Measurements from ENCODE around the gene DCLK1. TPM values are rescaled to one million over a fixed set of nuclear protein-coding genes. Genes with fewer than 3 reads are reported as not detected.

DCLK1 gene
- total and polyA plus RNA-seq, 10 donors, result 2.0 to 22.1 (median 11.7) TPM

- no peaks in the 10 kb centered on the region for H3K27me3 ChIP-seq (replicated peaks in 1 of 7)
- DNase-seq, result no peak
Observed at GRCh38 chr13:36001561-36001960, 129.6 kb downstream of the DCLK1 start.

GRCh38 chr13:36000028-36000427 lies 131.2 kb downstream of the DCLK1 start:
- Histone ChIP-seq H3K27ac (no peak overlapping the region), H3K4me1 (no peaks in the 10 kb centered on the region), H3K4me3 (no peak overlapping the region), H3K36me3 (no peaks in the 10 kb centered on the region), H3K9me3 (no peaks in the 10 kb centered on the region), H3K27me3 (replicated peaks in 1 of 7) (no peaks in the 10 kb centered on the region)
- TF ChIP-seq CTCF (IDR thresholded peaks at IDR 0.05 in 8 of 11, conservative IDR thresholded peaks at IDR 0.05 in 3 of 11), result no peak
- TF ChIP-seq POLR2AphosphoS5 (IDR thresholded peaks at IDR 0.05), result no peak
- no peak for TF ChIP-seq POLR2A (IDR thresholded peaks at IDR 0.05)
- no peak for DNase-seq
- WGBS, 5 donors, result 49 to 57% (median 51%) methylated on average over 2 of the region's 2 CpGs
- intact Hi-C loops (cut with DNase I; ENCODE audit: low total_unique reads), result no loop called here

More at GRCh38 chr13:36001561-36001960, 129.6 kb downstream of the DCLK1 start:
- Histone ChIP-seq H3K4me1 (no peaks in the 10 kb centered on the region), H3K9me3 (peaks cover 0 to 9% (median 0%) of the 10 kb centered on the region in 8 donors), H3K36me3 (no peaks in the 10 kb centered on the region), H3K4me3 (no peak overlapping the region), H3K27ac (no peak overlapping the region)
- WGBS, 5 donors, result 72 to 88% (median 74%) methylated on average over 2 of the region's 2 CpGs
- intact Hi-C loops (cut with DNase I; ENCODE audit: low total_unique reads), result no loop called here
- TF ChIP-seq POLR2AphosphoS5 (IDR thresholded peaks at IDR 0.05), result no peak
- no peak for TF ChIP-seq POLR2A (IDR thresholded peaks at IDR 0.05)
- TF ChIP-seq CTCF (IDR thresholded peaks at IDR 0.05 in 8 of 11, conservative IDR thresholded peaks at IDR 0.05 in 3 of 11), result no peak

GRCh38 chr13:35996360-35996759 lies 134.8 kb downstream of the DCLK1 start:
- Histone ChIP-seq H3K4me3 (no peak overlapping the region), H3K27me3 (replicated peaks in 1 of 7) (no peaks in the 10 kb centered on the region), H3K9me3 (no peaks in the 10 kb centered on the region), H3K4me1 (peaks cover 0 to 11% (median 0%) of the 10 kb centered on the region in 6 donors), H3K36me3 (no peaks in the 10 kb centered on the region), H3K27ac (no peak overlapping the region)
- DNase-seq, result no peak
- intact Hi-C loops (cut with DNase I; ENCODE audit: low total_unique reads), result no loop called here
- WGBS, 5 donors, result 71 to 94% (median 84%) methylated on average over 3 of the region's 3 CpGs
- TF ChIP-seq POLR2AphosphoS5 (IDR thresholded peaks at IDR 0.05) (no peak), CTCF (IDR thresholded peaks at IDR 0.05 in 8 of 11, conservative IDR thresholded peaks at IDR 0.05 in 3 of 11) (no peak), POLR2A (IDR thresholded peaks at IDR 0.05) (no peak)

- H3K4me1 ChIP-seq, result peaks cover 0 to 11% (median 0%) of the 10 kb centered on the region in 6 donors
- no peak for TF ChIP-seq CTCF (IDR thresholded peaks at IDR 0.05 in 8 of 11, conservative IDR thresholded peaks at IDR 0.05 in 3 of 11)
- TF ChIP-seq POLR2AphosphoS5 (IDR thresholded peaks at IDR 0.05), result no peak
- TF ChIP-seq POLR2A (IDR thresholded peaks at IDR 0.05), result no peak
- H3K27ac ChIP-seq, result no peak overlapping the region
- intact Hi-C loops (cut with DNase I; ENCODE audit: low total_unique reads), result no loop called here
- DNase-seq, result no peak
- whole genome bisulfite sequencing, 5 donors, result 55 to 84% (median 70%) methylated on average over 2 of the region's 2 CpGs
- no peaks in the 10 kb centered on the region for H3K27me3 ChIP-seq (replicated peaks in 1 of 7)
- no peaks in the 10 kb centered on the region for H3K9me3 ChIP-seq
- H3K4me3 ChIP-seq, result no peak overlapping the region
- H3K36me3 ChIP-seq, result no peaks in the 10 kb centered on the region
Observed at GRCh38 chr13:35995136-35995535, 136.0 kb downstream of the DCLK1 start.

All from spleen (tissue), 11 donors.